ENCODE results near the gene PRR20G.

DNA sequence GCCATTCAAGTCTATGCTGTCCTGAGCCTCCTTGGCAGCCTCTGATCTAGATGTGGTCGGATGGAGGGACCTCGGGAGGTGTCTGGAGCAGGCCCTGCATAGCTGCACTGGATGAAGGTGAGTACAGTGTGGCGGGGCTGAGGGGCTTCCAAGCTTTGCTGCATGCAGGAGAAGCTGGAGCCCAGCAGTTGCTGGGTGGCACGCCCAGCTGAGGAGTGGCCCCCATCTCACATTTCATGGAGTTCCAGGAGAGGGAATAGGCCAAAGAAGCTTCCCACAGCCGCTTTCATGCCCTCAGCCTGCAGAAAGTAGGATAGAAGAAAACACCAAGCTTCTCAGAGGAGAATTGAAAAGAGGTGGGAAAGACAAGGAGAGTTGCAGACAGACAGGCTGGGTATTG lies 48.3 kb upstream of the PRR20G start:
- TF ChIP-seq CTCF (conservative IDR thresholded peaks at IDR 0.05) (no peak), EZH2 (IDR thresholded peaks at IDR 0.05; ENCODE audit: low read depth) (no peak)

Data from PC-9 (cell line).